NB4 (cell line): ENCODE results near the gene ATOSB.
A peak's percentile ranks its signal among the peaks of the same experiment; 100 is the strongest.

ENCODE experiments used
- DNase-seq: peaks from one replicate; pipeline ENCODE4 v3.0.0; 2010; ENCODE audit warnings: low read depth
- H3K4me3 ChIP-seq: one replicate; pipeline ENCODE4 v1.5.1; 2011; ENCODE audit warnings: mild to moderate bottlenecking, low read depth, low read length, moderate library complexity
- CTCF ChIP-seq: IDR thresholded peaks from one replicate; pipeline ENCODE4 v1.5.1; 2012; ENCODE audit warnings: low read depth, low read length
- MAX ChIP-seq: IDR thresholded peaks from 2 replicates; pipeline ENCODE4 v1.6.1; 2011; ENCODE audit warnings: low read depth, low read length
- MYC ChIP-seq: IDR thresholded peaks from 2 replicates; pipeline ENCODE4 v1.6.1; 2011; ENCODE audit warnings: low read depth, low read length
- POLR2A ChIP-seq: IDR thresholded peaks from 2 replicates; pipeline ENCODE4 v1.6.1; 2011; ENCODE audit warnings: mild to moderate bottlenecking; ENCODE audit not compliant: insufficient read length; ENCODE audit errors: extremely low read depth

ATOSB gene

GRCh38 chr9:35115680-35116538 lies at the start of gene ATOSB:
ATOSB (minus strand) TSS chr9:35115862; CDS start chr9:35108274, 7,588 bp downstream.
- peak; percentile 99 for DNase-seq
- peak; percentile 99 for TF ChIP-seq MAX
- TF ChIP-seq POLR2A: peak; percentile 45
- peak; percentile 78; the same call in 1 of the 2 replicates for TF ChIP-seq MYC
- no peak for TF ChIP-seq CTCF
- peak within 1 kb of the TSS; percentile 68 for H3K4me3 ChIP-seq

- peak; percentile 30 for DNase-seq
- no peak overlapping the region for H3K4me3 ChIP-seq
These were observed 49.0 kb upstream of the ATOSB start for GRCh38 chr9:35164711-35165110.

GRCh38 chr9:35163413-35163812 lies 47.8 kb upstream of the ATOSB start:
- no peak for TF ChIP-seq POLR2A
- no peak for TF ChIP-seq MYC
- TF ChIP-seq MAX: no peak
- TF ChIP-seq CTCF: no peak
- DNase-seq: no peak
- H3K4me3 ChIP-seq: no peak overlapping the region

More at GRCh38 chr9:35164711-35165110, 49.0 kb upstream of the ATOSB start:
- TF ChIP-seq CTCF: no peak

- no peak for TF ChIP-seq MAX
- TF ChIP-seq CTCF: no peak
- TF ChIP-seq MYC: no peak
- TF ChIP-seq POLR2A: no peak
- no peak for DNase-seq
- peak overlapping the region; percentile 46 for H3K4me3 ChIP-seq
These were observed 47.1 kb upstream of the ATOSB start for GRCh38 chr9:35162605-35163315.

- peak within 1 kb of the TSS; percentile 53 for H3K4me3 ChIP-seq
- peak; percentile 92 for DNase-seq
- TF ChIP-seq CTCF (no peak), MAX (no peak), POLR2A (no peak), MYC (no peak)
These were observed 46.3 kb upstream of the ATOSB start, which contains the start of gene UNC13B for GRCh38 chr9:35161713-35162604. UNC13B (plus strand) TSS chr9:35162009; CDS start chr9:35162284, 275 bp downstream.
